Body of pancreas (tissue), 4 donors: ENCODE measurements around the gene GREB1.

ENCODE experiments used
- CTCF ChIP-seq, 7 experiments: fragments of 450-650 bp in 4 of 7; fragments of 200-600 bp in 3 of 7; sonication (generic) in 3 of 7; IDR thresholded peaks; one replicate each; pipeline ENCODE4 v1.5.1; 2016 to 2019; ENCODE audit warnings: antibody characterized with exemption in 7 of 7
- POLR2A ChIP-seq, 3 donors: fragments of 450-650 bp; IDR thresholded peaks; one replicate each; pipeline ENCODE4 v1.6.1; 2016; ENCODE audit warnings: antibody characterized with exemption in 3 of 3, mild to moderate bottlenecking in 2 of 3

- TF ChIP-seq CTCF (IDR thresholded peaks at IDR 0.05) (no peak), POLR2A (IDR thresholded peaks at IDR 0.05) (no peak)
Observed at GRCh38 chr2:11613297-11613696, 79.5 kb downstream of the GREB1 start.
